ENCODE data around the gene APLP1. TPM values are rescaled to one million over a fixed set of nuclear protein-coding genes. Genes with fewer than 3 reads are reported as not detected.

Gene APLP1
- total and polyA plus RNA-seq, 2 experiments from 2014 or later, result 30.2 to 36.0 TPM

GRCh38 chr19:35842666-35843272, 25.6 kb upstream of the APLP1 start:
- H3K4me1 Mint-ChIP-seq, result peaks cover 19% of the 10 kb centered on the region
- H3K79me2 ChIP-seq (replicated peaks; ENCODE audit: insufficient read depth), result no peaks in the 10 kb centered on the region
- DNase-seq (ENCODE audit: low spot score), result no peak
- H3K27me3 ChIP-seq (ENCODE audit: insufficient read depth), result peaks cover 34% of the 10 kb centered on the region
- H3K27ac Mint-ChIP-seq, result no peak overlapping the region
- H3K4me3 Mint-ChIP-seq, result no peak overlapping the region; the same call in 2 of the 3 replicates
- no peak overlapping the region for H3K27ac ChIP-seq (ENCODE audit: low read depth)
- TF ChIP-seq ZNF462 (CRISPR knock-in tag; IDR thresholded peaks at IDR 0.05), result no peak
- no peak for TF ChIP-seq ZNF114 (CRISPR knock-in tag; IDR thresholded peaks at IDR 0.05)
- TF ChIP-seq CTCF (conservative IDR thresholded peaks at IDR 0.05; ENCODE audit: low read depth in 2 of 2), result no peak
- no peak for TF ChIP-seq JUNB (IDR thresholded peaks at IDR 0.05; ENCODE audit: unreplicated experiment)
- TF ChIP-seq, protein P1, sequence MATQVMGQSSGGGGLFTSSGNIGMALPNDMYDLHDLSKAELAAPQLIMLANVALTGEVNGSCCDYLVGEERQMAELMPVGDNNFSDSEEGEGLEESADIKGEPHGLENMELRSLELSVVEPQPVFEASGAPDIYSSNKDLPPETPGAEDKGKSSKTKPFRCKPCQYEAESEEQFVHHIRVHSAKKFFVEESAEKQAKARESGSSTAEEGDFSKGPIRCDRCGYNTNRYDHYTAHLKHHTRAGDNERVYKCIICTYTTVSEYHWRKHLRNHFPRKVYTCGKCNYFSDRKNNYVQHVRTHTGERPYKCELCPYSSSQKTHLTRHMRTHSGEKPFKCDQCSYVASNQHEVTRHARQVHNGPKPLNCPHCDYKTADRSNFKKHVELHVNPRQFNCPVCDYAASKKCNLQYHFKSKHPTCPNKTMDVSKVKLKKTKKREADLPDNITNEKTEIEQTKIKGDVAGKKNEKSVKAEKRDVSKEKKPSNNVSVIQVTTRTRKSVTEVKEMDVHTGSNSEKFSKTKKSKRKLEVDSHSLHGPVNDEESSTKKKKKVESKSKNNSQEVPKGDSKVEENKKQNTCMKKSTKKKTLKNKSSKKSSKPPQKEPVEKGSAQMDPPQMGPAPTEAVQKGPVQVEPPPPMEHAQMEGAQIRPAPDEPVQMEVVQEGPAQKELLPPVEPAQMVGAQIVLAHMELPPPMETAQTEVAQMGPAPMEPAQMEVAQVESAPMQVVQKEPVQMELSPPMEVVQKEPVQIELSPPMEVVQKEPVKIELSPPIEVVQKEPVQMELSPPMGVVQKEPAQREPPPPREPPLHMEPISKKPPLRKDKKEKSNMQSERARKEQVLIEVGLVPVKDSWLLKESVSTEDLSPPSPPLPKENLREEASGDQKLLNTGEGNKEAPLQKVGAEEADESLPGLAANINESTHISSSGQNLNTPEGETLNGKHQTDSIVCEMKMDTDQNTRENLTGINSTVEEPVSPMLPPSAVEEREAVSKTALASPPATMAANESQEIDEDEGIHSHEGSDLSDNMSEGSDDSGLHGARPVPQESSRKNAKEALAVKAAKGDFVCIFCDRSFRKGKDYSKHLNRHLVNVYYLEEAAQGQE (IDR thresholded peaks at IDR 0.05; ENCODE audit: unreplicated experiment), result no peak
- TF ChIP-seq ZNF331 (CRISPR knock-in tag; IDR thresholded peaks at IDR 0.05; ENCODE audit: low read depth), result no peak
- no peak for TF ChIP-seq POLR2AphosphoS5 (IDR thresholded peaks at IDR 0.05; ENCODE audit: low read depth)
- TF ChIP-seq CREB1 (CRISPR knock-in tag; IDR thresholded peaks at IDR 0.05; ENCODE audit: low read depth), result no peak
- TF ChIP-seq STAT1 (IDR thresholded peaks at IDR 0.05; ENCODE audit: unreplicated experiment), result no peak
- TF ChIP-seq NANOG (IDR thresholded peaks at IDR 0.05; ENCODE audit: borderline replicate concordance), result no peak
- no peak for TF ChIP-seq EZH2phosphoT487 (IDR thresholded peaks at IDR 0.05; ENCODE audit: unreplicated experiment)
- no peak for TF ChIP-seq EZH2 (IDR thresholded peaks at IDR 0.05; ENCODE audit: low read depth, unreplicated experiment)
- TF ChIP-seq ETS1 (IDR thresholded peaks at IDR 0.05), result no peak
- ATAC-seq, result no peak
- peaks cover 2% of the 10 kb centered on the region; the same call in 1 of the 2 replicates for H4K20me1 ChIP-seq (replicated peaks; ENCODE audit: insufficient read depth)
- peaks cover 12% of the 10 kb centered on the region for H3K4me1 ChIP-seq (ENCODE audit: insufficient read depth)
- H3K9me2 ChIP-seq (ENCODE audit: insufficient read depth), result peaks cover 12% of the 10 kb centered on the region
- no peaks in the 10 kb centered on the region for H3K36me3 ChIP-seq (ENCODE audit: insufficient read depth)
- H3K27me3 Mint-ChIP-seq (ENCODE audit: insufficient read depth, low read depth, poor library complexity), result peaks cover 44% of the 10 kb centered on the region
- no peak overlapping the region for H2AFZ ChIP-seq
- 0 out of 2 replicates have a peak, but pooled peaks cover 3% of the 10 kb centered on the region for H3F3A ChIP-seq (replicated peaks; ENCODE audit: low read depth)
- H3K36me3 Mint-ChIP-seq (ENCODE audit: low read depth), result no peaks in the 10 kb centered on the region; the same call in 2 of the 3 replicates
- H3K4me3 ChIP-seq, result no peak overlapping the region
- H3K9me3 Mint-ChIP-seq, result peaks cover 3% of the 10 kb centered on the region; the same call in 2 of the 3 replicates
- no peak overlapping the region for H3K4me2 ChIP-seq

Data from GM23338 (cell line).